ENCODE results near the gene UST.
"Not testable (repeated sequence)": the region's sequence is repeated elsewhere in the genome, so short reads cannot be mapped to it uniquely, and the experiment has no call there.

The UST gene

DNA sequence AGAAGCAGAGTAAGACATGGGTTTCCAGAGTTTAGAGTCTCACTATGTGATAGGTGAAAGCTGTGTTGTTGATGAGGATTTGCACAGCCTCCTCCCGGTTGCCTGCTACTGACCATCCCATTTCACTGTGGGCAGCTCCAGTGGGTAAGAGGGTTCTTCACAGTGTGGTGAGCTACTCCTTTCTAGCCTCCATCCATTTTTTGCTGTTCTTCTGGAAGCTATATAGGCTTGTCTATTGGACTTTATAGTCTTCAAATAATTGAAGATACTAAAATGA lies 13.4 kb downstream of the UST start:
- no peak overlapping the region for H3K9ac ChIP-seq (ENCODE audit: insufficient read length, low read depth)
- DNase-seq (ENCODE audit: low read depth, low spot score): no peak
- TF ChIP-seq YY1 (IDR thresholded peaks at IDR 0.05; ENCODE audit: insufficient read depth, insufficient read length) (no peak), ZNF274 (IDR thresholded peaks at IDR 0.05; ENCODE audit: low read depth, low read length) (no peak), SUZ12 (IDR thresholded peaks at IDR 0.05; ENCODE audit: extremely low read depth, insufficient read depth, insufficient read length) (no peak)
- H3K4me3 ChIP-seq (ENCODE audit: insufficient read length, low read depth): no peak overlapping the region
- H3K4me1 ChIP-seq (ENCODE audit: insufficient read depth, insufficient read length): peaks cover 7% of the 10 kb centered on the region
- H3K27me3 ChIP-seq (ENCODE audit: insufficient read depth, insufficient read length): no peaks in the 10 kb centered on the region
- H3K9me3 ChIP-seq (ENCODE audit: insufficient read depth, low read length): no peaks in the 10 kb centered on the region
- H3K36me3 ChIP-seq (ENCODE audit: insufficient read depth, insufficient read length, low read length): no peaks in the 10 kb centered on the region

GRCh38 chr6:148760568-148761526 lies 14.0 kb downstream of the UST start:
- no peak for DNase-seq (ENCODE audit: low read depth, low spot score)

GRCh38 chr6:148761527-148762011 lies 14.7 kb downstream of the UST start:
- Histone ChIP-seq H3K27me3 (ENCODE audit: insufficient read depth, insufficient read length) (no peaks in the 10 kb centered on the region), H3K4me3 (ENCODE audit: insufficient read length, low read depth) (no peak overlapping the region), H3K9me3 (ENCODE audit: insufficient read depth, low read length) (no peaks in the 10 kb centered on the region), H3K9ac (ENCODE audit: insufficient read length, low read depth) (no peak overlapping the region), H3K4me1 (ENCODE audit: insufficient read depth, insufficient read length) (peaks cover 7% of the 10 kb centered on the region), H3K36me3 (ENCODE audit: insufficient read depth, insufficient read length, low read length) (no peaks in the 10 kb centered on the region)
- TF ChIP-seq SUZ12 (IDR thresholded peaks at IDR 0.05; ENCODE audit: extremely low read depth, insufficient read depth, insufficient read length) (no peak), YY1 (IDR thresholded peaks at IDR 0.05; ENCODE audit: insufficient read depth, insufficient read length) (no peak), ZNF274 (IDR thresholded peaks at IDR 0.05; ENCODE audit: low read depth, low read length) (no peak)
- DNase-seq (ENCODE audit: low read depth, low spot score): no peak

More at GRCh38 chr6:148760568-148761526, 14.0 kb downstream of the UST start:
- TF ChIP-seq YY1 (IDR thresholded peaks at IDR 0.05; ENCODE audit: insufficient read depth, insufficient read length) (no peak), SUZ12 (IDR thresholded peaks at IDR 0.05; ENCODE audit: extremely low read depth, insufficient read depth, insufficient read length) (no peak), ZNF274 (IDR thresholded peaks at IDR 0.05; ENCODE audit: low read depth, low read length) (no peak)
- Histone ChIP-seq H3K27me3 (ENCODE audit: insufficient read depth, insufficient read length) (no peaks in the 10 kb centered on the region), H3K4me3 (ENCODE audit: insufficient read length, low read depth) (no peak overlapping the region), H3K36me3 (ENCODE audit: insufficient read depth, insufficient read length, low read length) (no peaks in the 10 kb centered on the region), H3K9ac (ENCODE audit: insufficient read length, low read depth) (peak overlapping the region; percentile 38), H3K4me1 (ENCODE audit: insufficient read depth, insufficient read length) (peaks cover 7% of the 10 kb centered on the region), H3K9me3 (ENCODE audit: insufficient read depth, low read length) (no peaks in the 10 kb centered on the region)

DNA sequence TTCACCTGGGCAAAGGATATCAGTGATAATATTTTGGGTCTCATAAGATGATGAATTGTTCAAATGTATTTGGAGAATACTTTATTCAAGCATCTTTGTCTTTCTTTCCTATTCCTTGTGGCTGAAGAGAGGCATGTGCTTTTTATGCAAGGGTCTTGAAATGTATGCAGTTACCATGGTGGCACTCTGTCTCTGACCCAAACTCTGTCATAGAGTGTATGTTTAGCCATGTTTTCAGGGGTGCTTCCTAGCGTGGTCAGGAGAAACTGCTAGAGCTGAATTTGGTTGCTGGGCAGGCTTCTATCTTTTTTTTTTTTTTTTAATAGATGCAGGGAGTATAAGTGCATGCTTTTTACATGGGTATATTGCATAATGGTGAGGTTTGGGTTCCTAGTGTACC lies 15.4 kb downstream of the UST start:
- Histone ChIP-seq H3K36me3 (ENCODE audit: insufficient read depth, insufficient read length, low read length) (no peaks in the 10 kb centered on the region), H3K9ac (ENCODE audit: insufficient read length, low read depth) (no peak overlapping the region), H3K4me3 (ENCODE audit: insufficient read length, low read depth) (no peak overlapping the region), H3K27me3 (ENCODE audit: insufficient read depth, insufficient read length) (no peaks in the 10 kb centered on the region), H3K9me3 (ENCODE audit: insufficient read depth, low read length) (no peaks in the 10 kb centered on the region), H3K4me1 (ENCODE audit: insufficient read depth, insufficient read length) (peaks cover 7% of the 10 kb centered on the region)
- DNase-seq (ENCODE audit: low read depth, low spot score): no peak
- TF ChIP-seq SUZ12 (IDR thresholded peaks at IDR 0.05; ENCODE audit: extremely low read depth, insufficient read depth, insufficient read length) (no peak), ZNF274 (IDR thresholded peaks at IDR 0.05; ENCODE audit: low read depth, low read length) (no peak), YY1 (IDR thresholded peaks at IDR 0.05; ENCODE audit: insufficient read depth, insufficient read length) (no peak)

GRCh38 chr6:148764259-148765020 lies 17.6 kb downstream of the UST start:
- H3K9me3 ChIP-seq (ENCODE audit: insufficient read depth, low read length); H3K4me3 ChIP-seq (ENCODE audit: insufficient read length, low read depth); H3K36me3 ChIP-seq (ENCODE audit: insufficient read depth, insufficient read length, low read length); H3K4me1 ChIP-seq (ENCODE audit: insufficient read depth, insufficient read length); H3K27me3 ChIP-seq (ENCODE audit: insufficient read depth, insufficient read length); DNase-seq (ENCODE audit: low read depth, low spot score); H3K9ac ChIP-seq (ENCODE audit: insufficient read length, low read depth): not testable (repeated sequence)

DNA sequence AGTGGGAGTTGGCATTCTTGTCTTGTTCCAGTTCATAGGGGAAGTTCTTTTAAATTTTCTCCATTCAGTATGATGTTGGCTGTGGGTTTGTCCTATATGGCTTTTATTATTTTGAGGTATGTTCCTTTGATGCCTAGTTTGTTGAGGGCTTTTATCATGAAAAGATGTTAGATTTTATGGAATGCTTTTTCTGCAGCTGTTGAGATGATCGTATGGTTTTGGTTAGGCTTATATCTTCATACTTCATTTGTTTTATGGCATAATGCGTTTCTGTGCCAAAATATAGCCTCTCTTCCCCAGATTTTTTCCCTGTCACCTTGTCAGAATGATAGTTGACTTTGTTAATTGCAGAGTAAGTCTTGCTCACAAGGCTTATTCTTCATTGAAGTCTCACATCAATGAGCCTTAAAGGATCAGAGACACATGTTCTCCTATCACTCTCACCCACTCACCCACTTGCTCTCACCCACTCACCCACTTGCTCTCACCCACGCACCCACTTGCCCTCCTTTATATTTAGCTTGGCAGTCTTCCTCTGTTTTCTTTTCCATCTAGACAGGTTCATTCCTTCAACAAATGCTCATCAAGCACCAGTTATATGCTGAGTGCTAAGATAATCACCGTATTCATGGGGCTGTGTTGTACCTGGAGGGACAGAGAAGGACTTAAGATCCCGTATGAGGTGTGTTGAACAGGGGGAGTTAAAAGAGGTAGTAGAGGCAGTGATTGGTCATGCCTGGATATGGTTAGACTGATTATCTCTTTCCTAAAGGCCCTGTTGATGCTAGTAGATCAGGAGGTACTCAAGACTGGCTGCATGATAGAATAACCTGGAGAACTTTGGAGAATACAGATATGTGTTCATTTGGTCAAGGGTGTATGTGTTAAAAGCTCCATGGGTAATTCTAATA lies 19.3 kb downstream of the UST start:
- peaks cover 2% of the 10 kb centered on the region for H3K4me1 ChIP-seq (ENCODE audit: insufficient read depth, insufficient read length)
- TF ChIP-seq YY1 (IDR thresholded peaks at IDR 0.05; ENCODE audit: insufficient read depth, insufficient read length) (no peak), SUZ12 (IDR thresholded peaks at IDR 0.05; ENCODE audit: extremely low read depth, insufficient read depth, insufficient read length) (no peak), ZNF274 (IDR thresholded peaks at IDR 0.05; ENCODE audit: low read depth, low read length) (no peak)
- no peak overlapping the region for H3K9ac ChIP-seq (ENCODE audit: insufficient read length, low read depth)
- H3K27me3 ChIP-seq (ENCODE audit: insufficient read depth, insufficient read length): no peaks in the 10 kb centered on the region
- DNase-seq (ENCODE audit: low read depth, low spot score): no peak
- no peaks in the 10 kb centered on the region for H3K36me3 ChIP-seq (ENCODE audit: insufficient read depth, insufficient read length, low read length)
- no peaks in the 10 kb centered on the region for H3K9me3 ChIP-seq (ENCODE audit: insufficient read depth, low read length)
- no peak overlapping the region for H3K4me3 ChIP-seq (ENCODE audit: insufficient read length, low read depth)

Measured in NT2/D1 (cell line).